NCI-H2227 (cell line): ENCODE results near the gene SEC24C.
"Not testable (repeated sequence)": the region's sequence is repeated elsewhere in the genome, so short reads cannot be mapped to it uniquely, and the experiment has no call there.

Experiments
- DNase-seq: peaks from one replicate; lab custom pipeline; 2025; ENCODE audit not compliant: unreplicated experiment; lab: John Stamatoyannopoulos, UW

SEC24C gene

DNA sequence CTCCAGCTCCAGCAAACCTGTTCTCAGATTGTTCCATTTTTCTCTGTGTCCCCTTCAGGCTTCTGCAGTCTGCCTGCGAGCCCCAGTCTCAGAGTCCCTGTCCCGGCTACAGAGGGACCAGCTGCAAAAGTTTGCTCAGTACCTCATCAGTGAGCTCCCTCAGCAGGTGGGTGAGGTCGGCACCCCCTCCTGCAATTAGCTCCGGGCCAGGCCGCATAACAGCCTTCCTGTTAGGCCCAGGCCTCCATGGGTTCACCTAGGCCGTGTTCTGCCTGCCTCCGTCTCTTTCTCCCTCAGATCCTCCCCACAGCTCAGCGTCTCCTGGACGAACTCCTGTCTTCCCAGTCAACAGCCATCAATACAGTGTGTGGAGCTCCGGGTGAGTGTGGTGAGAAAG lies 45.5 kb downstream of the SEC24C start:
- DNase-seq: no peak

DNA sequence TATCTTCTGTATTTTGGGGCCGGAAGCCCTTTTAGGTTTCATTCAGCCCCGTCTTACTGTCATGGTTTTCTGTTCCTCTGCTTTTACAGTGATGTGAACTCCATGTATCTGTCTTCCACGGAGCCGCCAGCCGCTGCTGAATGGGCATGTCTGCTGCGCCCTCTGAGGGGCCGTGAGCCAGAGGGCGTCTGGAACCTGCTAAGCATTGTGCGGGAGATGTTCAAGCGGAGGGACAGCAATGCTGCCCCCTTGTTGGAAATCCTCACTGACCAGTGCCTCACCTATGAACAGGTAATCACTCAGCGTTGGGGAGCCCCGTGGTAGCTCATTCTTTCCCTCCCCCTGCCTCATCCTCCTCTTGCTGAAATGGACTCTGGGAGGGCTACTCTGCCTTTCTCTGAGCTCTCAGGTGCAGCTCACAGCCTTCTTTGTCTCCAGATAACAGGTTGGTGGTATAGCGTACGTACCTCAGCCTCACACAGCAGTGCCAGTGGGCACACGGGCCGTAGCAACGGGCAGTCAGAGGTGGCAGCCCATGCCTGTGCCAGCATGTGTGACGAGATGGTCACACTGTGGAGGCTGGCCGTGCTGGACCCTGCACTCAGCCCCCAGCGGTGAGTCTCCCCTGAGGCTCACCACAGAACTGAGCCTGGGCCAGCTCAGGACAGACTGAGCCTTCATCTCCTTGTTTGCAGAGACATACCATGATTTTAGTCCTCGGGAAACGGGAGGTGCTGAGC lies 46.9 kb downstream of the SEC24C start:
- DNase-seq: no peak

DNA sequence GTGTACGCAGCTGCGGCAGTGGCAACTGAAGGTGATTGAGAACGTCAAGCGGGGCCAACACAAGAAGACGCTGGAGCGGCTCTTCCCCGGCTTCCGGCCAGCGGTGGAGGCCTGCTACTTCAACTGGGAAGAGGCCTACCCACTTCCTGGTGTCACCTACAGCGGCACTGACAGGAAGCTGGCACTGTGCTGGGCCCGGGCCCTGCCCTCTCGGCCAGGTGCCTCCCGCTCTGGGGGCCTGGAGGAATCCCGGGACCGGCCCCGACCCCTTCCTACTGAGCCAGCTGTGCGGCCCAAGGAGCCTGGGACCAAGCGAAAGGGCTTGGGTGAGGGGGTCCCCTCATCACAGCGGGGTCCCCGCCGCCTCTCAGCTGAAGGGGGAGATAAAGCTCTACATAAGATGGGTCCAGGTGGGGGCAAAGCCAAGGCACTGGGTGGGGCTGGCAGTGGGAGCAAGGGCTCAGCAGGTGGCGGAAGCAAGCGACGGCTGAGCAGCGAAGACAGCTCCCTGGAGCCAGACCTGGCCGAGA lies 47.8 kb downstream of the SEC24C start:
- DNase-seq: no peak

DNA sequence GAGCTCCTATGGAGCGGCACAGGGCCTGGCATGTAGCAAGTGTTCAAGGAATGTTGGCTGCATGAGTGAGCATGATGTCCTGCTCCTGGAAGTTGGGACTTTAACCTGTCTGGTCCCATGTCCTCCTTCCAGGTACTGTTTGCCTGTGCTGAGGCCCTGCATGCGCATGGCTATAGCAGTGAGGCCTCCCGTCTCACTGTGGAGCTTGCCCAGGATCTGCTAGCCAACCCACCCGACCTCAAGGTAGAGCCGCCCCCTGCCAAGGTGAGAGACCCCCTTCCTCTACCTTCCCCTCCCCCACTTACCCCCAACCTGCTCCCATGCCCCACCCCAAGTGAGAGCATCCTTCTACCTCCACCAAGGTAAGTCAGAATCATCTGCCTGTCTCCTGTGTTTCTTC lies 49.3 kb downstream of the SEC24C start:
- no peak for DNase-seq

DNA sequence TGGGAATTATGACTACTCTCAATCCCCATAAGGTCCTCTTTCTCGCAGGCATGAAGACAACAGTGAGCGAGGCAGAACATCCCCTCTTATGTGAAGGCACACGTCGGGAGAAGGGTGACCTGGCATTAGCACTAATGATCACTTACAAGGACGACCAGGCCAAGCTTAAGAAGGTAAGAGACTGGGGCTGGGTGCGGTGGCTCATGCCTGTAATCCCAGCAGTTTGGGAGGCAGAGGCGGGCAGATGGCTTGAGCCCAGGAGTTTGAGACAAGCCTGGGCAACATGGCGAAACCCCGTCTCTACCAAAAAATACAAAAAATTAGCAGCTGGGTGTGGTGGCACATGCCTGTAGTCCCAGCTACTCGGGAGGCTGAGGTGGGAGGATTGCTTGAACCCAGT lies 51.3 kb downstream of the SEC24C start:
- DNase-seq: not testable (repeated sequence)

DNA sequence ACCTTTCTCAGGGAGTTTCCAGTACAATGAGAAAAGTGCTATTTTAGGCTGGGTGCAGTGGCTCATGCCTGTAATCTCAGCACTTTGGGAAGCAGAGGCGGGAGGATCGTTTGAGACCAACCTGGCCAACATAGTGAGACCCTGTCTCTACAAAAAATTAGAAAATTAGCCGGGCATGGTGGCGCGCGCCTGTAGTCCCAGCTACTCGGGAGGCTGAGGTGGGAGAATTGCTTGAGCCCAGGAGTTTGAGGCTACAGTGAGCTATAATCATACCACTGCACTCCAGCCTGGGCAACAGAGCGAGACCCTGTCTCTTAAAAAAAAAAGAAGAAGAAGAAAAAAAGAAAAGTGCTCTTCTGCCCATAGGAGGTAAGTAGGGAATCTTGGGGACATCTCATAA lies 51.9 kb downstream of the SEC24C start:
- DNase-seq: not testable (repeated sequence)

GRCh38 chr10:73796766-73797165 lies 52.6 kb downstream of the SEC24C start:
- DNase-seq: no peak

- no peak for DNase-seq
Measured at GRCh38 chr10:73797324-73798025, 53.3 kb downstream of the SEC24C start.

DNA sequence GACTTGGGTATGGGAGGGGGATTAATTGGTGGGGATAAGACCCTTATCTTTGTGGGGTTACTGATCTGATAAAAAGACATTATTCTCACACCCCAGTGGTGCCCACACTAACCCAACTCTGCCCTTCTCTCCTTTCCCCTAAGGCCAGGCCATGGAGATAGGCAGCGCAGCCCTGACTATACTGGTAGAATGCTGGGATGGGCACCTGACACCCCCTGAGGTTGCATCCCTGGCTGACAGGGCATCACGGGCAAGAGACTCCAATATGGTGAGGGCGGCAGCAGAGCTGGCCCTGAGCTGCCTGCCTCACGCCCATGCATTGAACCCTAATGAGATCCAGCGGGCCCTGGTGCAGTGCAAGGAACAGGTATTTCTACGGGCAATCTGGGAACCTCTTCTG lies 53.9 kb downstream of the SEC24C start:
- DNase-seq: no peak

- DNase-seq: no peak
Measured at GRCh38 chr10:73798927-73799560, 54.9 kb downstream of the SEC24C start.

GRCh38 chr10:73799899-73800559 lies 55.9 kb downstream of the SEC24C start:
- no peak for DNase-seq

- no peak for DNase-seq
Measured at GRCh38 chr10:73800560-73801252, 56.5 kb downstream of the SEC24C start.

DNA sequence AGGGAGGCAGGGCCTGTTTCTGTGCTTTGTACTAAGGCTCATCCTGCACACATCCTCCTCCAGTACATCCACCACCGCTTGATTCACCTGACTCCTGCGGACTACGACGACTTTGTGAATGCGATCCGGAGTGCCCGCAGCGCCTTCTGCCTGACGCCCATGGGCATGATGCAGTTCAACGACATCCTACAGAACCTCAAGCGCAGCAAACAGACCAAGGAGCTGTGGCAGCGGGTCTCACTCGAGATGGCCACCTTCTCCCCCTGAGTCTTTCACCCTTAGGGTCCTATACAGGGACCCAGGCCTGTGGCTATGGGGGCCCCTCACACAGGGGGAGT lies 57.0 kb downstream of the SEC24C start:
- DNase-seq: no peak

- DNase-seq: no peak
Measured at GRCh38 chr10:73802276-73802991, 58.3 kb downstream of the SEC24C start.

- no peak for DNase-seq
Measured at GRCh38 chr10:73803680-73804286, 59.6 kb downstream of the SEC24C start.

- DNase-seq: no peak
Measured at GRCh38 chr10:73806176-73806950, 62.2 kb downstream of the SEC24C start.

DNA sequence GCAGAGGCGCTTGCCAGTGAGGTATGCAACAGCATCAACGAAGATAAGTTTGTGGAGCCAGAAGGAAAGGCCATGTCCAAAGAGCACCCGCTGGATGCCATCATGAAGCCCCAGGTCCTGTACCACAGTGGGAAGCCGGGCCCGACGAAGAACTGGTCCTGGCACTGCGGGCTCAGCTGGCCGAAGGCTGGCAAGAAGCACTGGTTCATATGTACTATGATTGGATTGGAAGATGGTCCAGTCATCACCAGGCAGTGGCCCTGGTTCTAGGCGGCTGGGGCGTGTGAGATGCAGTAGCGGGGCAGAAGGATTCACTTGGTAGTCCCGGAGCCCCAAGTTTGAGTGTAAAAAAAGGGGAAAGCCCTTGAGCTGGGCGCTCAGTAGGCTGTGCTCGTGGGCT lies 63.3 kb downstream of the SEC24C start:
- no peak for DNase-seq

GRCh38 chr10:73808021-73808815 lies 64.0 kb downstream of the SEC24C start:
- no peak for DNase-seq
